Naive thymus-derived CD4-positive, alpha-beta T cell (primary cell): ENCODE data around the gene TMEM219. TPM values are rescaled to one million over a fixed set of nuclear protein-coding genes. Genes with fewer than 3 reads are reported as not detected.

Source experiments
- ATAC-seq: fragments of 150-1000 bp; cut with Tn5 transposase; 2 replicates; pipeline ENCODE4 v1.10.0; 2021; ENCODE audit warnings: mild to moderate bottlenecking, moderate library complexity
- CTCF ChIA-PET: fragments of 350-600 bp; sonication (Branson Sonifier 250); formaldehyde crosslinking; loops from one replicate; lab custom pipeline; 2021; ENCODE audit warnings: antibody characterized with exemption; lab: Charles Lee
- POLR2A ChIA-PET: fragments of 350-600 bp; sonication (Branson Sonifier 250); formaldehyde crosslinking; loops from one replicate; lab custom pipeline; 2021; ENCODE audit warnings: antibody characterized with exemption, inconsistent platforms; lab: Charles Lee
- DNase-seq, 9 donors: peaks; one replicate each; pipeline versions ENCODE4 v3.0.0 to v3.0.0-alpha.2; 2020 to 2022; ENCODE audit warnings: mixed read lengths in 1 of 9
- H3K27ac ChIP-seq: one replicate; pipeline ENCODE4 v1.7.0; 2013; ENCODE audit warnings: mild to moderate bottlenecking, low read depth, low read length, moderate library complexity
- H3K27me3 ChIP-seq, 2 donors: one replicate each; pipeline ENCODE4 v1.7.0; 2013; ENCODE audit warnings: low read length in 2 of 2, mild to moderate bottlenecking in 2 of 2, moderate library complexity in 2 of 2; ENCODE audit not compliant: control insufficient read depth in 2 of 2, insufficient read depth in 2 of 2
- H3K36me3 ChIP-seq, 3 experiments: 1 replicate in 2 of 3; 2 replicates in 1 of 3; pipeline ENCODE4 v1.7.0; 2013; ENCODE audit warnings: low read length in 3 of 3, mild to moderate bottlenecking in 3 of 3, moderate library complexity in 1 of 3; ENCODE audit not compliant: insufficient read depth in 3 of 3, control insufficient read depth in 2 of 3
- H3K4me1 ChIP-seq, 2 donors: one replicate each; pipeline ENCODE4 v1.7.0; 2013; ENCODE audit warnings: low read length in 2 of 2, mild to moderate bottlenecking in 2 of 2, moderate library complexity in 1 of 2; ENCODE audit not compliant: control insufficient read depth in 2 of 2, insufficient read depth in 2 of 2
- H3K4me3 ChIP-seq: 2 replicates; pipeline ENCODE4 v1.7.0; 2013; ENCODE audit warnings: mild to moderate bottlenecking, low read length
- H3K9me3 ChIP-seq, 3 experiments: 1 replicate in 2 of 3; 2 replicates in 1 of 3; pipeline ENCODE4 v1.7.0; 2013; ENCODE audit warnings: low read length in 3 of 3; ENCODE audit not compliant: control insufficient read depth in 2 of 3
- H3K27ac Mint-ChIP-seq, 9 donors: one replicate each; pipeline ENCODE4 v1.8.0; 2020 to 2022; ENCODE audit warnings: mixed read lengths in 9 of 9, mild to moderate bottlenecking in 8 of 9, moderate library complexity in 5 of 9, inconsistent platforms in 2 of 9
- H3K27me3 Mint-ChIP-seq, 5 donors: one replicate each; pipeline ENCODE4 v1.8.0; 2021 to 2022; ENCODE audit warnings: mixed read lengths in 5 of 5, mild to moderate bottlenecking in 1 of 5
- H3K36me3 Mint-ChIP-seq, 5 donors: one replicate each; pipeline ENCODE4 v1.8.0; 2020 to 2022; ENCODE audit warnings: mixed read lengths in 5 of 5, mild to moderate bottlenecking in 3 of 5, inconsistent platforms in 1 of 5
- H3K4me1 Mint-ChIP-seq, 7 donors: one replicate each; pipeline ENCODE4 v1.8.0; 2020 to 2022; ENCODE audit warnings: mixed read lengths in 7 of 7, mild to moderate bottlenecking in 3 of 7, inconsistent platforms in 1 of 7
- H3K4me3 Mint-ChIP-seq, 10 donors: one replicate each; pipeline ENCODE4 v1.8.0; 2020 to 2022; ENCODE audit warnings: mild to moderate bottlenecking in 10 of 10, mixed read lengths in 10 of 10, moderate library complexity in 6 of 10, inconsistent platforms in 2 of 10
- H3K9me3 Mint-ChIP-seq, 11 donors: one replicate each; pipeline ENCODE4 v1.8.0; 2020 to 2022; ENCODE audit warnings: mixed read lengths in 11 of 11, mild to moderate bottlenecking in 4 of 11, inconsistent platforms in 1 of 11, moderate library complexity in 1 of 11
- intact Hi-C, 2 donors: fragments of 100-400 bp; cut with micrococcal nuclease; formaldehyde crosslinking; loops; one replicate each; pipeline ENCODE4 v1.15.1; 2023
- polyA plus RNA-seq, 2 donors: library from polyadenylated mRNA; unstranded; fragments of 300-500 nt; fragmentation: Illumina TruSeq; gene quantifications; one replicate each; pipeline ENCODE4 v1.2.3, GENCODE V29; 2021
- total RNA-seq, 6 experiments: library from RNA in 5 of 6; stranded (reverse) in 5 of 6; gene quantifications; 1 replicate in 5 of 6; 2 replicates in 1 of 6; pipeline ENCODE4 v1.2.3 and lab custom pipeline; 2021 to 2026

The TMEM219 gene
- total and polyA plus RNA-seq, 7 experiments from 2014 or later = 64.3 to 212 (median 85.1) TPM

DNA sequence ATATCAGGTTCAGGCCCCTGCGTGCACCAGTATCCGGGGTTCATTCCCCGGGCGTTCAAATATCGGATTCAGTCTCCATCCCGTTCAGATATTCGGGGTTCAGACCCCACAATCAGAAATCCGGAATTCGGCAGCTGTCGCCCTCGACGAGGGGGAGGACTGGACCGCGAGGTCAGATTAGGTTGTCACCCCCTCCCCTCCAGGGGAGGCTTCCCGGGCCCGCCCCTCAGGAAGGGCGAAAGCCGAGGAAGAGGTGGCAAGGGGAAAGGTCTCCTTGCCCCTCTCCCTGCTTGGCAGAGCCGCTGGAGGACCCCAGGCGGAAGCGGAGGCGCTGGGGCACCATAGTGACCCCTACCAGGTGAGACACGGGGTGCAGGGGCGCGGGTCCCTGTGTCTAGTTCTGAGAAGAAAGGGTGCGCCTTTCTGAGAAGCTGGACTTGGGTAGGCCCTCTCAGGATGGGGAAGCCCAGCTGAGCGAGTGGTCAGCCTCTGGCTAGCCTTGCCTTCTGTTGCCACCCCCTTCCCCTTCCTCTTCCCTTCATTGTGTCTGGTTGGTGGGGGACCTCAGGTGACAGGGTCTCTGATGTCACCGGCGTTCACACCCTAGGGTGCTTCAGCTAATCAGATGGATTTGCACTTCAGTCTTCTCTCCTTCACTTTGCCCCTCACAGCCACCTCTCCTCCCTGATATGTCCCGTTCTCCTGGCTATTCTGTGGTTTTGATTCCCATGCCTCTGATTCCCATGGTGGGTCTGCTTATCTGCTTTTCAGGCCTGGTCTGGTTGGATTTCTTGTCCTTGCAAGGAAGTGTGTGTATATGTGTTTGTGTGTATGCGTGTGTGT is 12.6 kb downstream of the TMEM219 start:
- Histone ChIP-seq H3K36me3 (peaks cover 0 to 27% (median 2%) of the 10 kb centered on the region in 3 experiments), H3K4me1 (peaks cover 20 to 23% of the 10 kb centered on the region in 2 donors), H3K4me3 (peak overlapping the region; percentile 98), H3K9me3 (no peaks in the 10 kb centered on the region), H3K27me3 (no peaks in the 10 kb centered on the region), H3K27ac (peak overlapping the region; percentile 78)
- ChIA-PET CTCF (interaction anchor here (1.8 kb wide), 1 partner anchor 19 kb away, joined by 4 read pairs; no protein-coding TSS in a partner anchor), POLR2A (interaction anchor here (0.8 to 6.4 kb wide), 11 partner anchors 8 to 184 kb away, joined by 3 to 79 read pairs (median 9); partner anchors contain the start of genes HIRIP3, INO80E, KCTD13 and KIF22)
- intact Hi-C loops = loop anchor here (5.0 to 10.0 kb wide), 2 partner anchors 167 to 430 kb away; partner anchors contain the start of genes MAZ (in 1 of the 2) and ZNF771 (in 1 of the 2)
- DNase-seq (peak in 3 of 9 donors; percentile 14 to 44 (median 27)), ATAC-seq (no peak)
- Mint-ChIP-seq H3K9me3 (peaks cover 0 to 2% (median 0%) of the 10 kb centered on the region in 11 donors), H3K27ac (peak overlapping the region; percentile 77 to 92 (median 86)), H3K4me1 (peaks cover 20 to 39% (median 37%) of the 10 kb centered on the region in 7 donors), H3K27me3 (no peaks in the 10 kb centered on the region), H3K36me3 (peaks cover 2 to 20% (median 8%) of the 10 kb centered on the region in 5 donors), H3K4me3 (peak overlapping the region; percentile 80 to 97 (median 94))

DNA sequence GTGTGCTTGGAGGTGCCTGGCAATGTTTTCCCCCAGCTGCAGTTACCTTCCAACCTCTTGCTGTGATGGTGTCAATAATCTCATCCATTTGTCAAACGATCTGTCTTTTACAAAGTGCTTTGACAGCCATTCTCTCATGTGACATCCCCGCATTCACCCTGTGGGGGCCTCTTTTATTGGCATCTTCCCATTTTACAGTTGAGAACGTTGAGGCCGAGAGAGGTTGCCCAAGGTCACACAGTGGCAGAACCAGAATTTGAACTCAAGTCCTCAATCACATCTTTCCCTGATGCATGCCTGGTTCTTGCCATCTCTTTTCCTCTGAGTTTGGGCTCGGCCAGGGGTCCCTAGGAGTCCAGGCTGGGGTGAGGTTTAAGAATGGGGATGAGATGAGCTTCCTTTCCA is 13.3 kb downstream of the TMEM219 start:
- H3K36me3 Mint-ChIP-seq = peaks cover 0 to 22% (median 10%) of the 10 kb centered on the region in 5 donors
- ChIA-PET POLR2A (interaction anchor here (0.6 to 6.4 kb wide), 6 partner anchors 13 to 167 kb away, joined by 3 to 79 read pairs (median 6); partner anchors contain the start of genes HIRIP3, INO80E, SEZ6L2 and TMEM219), CTCF (interaction anchor here (0.9 kb wide), 1 partner anchor 275 kb away, joined by 3 read pairs; no protein-coding TSS in a partner anchor)
- Histone ChIP-seq H3K27me3 (no peaks in the 10 kb centered on the region), H3K4me3 (peak overlapping the region; percentile 98), H3K4me1 (peaks cover 20 to 23% of the 10 kb centered on the region in 2 donors), H3K27ac (peak overlapping the region; percentile 78), H3K9me3 (no peaks in the 10 kb centered on the region), H3K36me3 (peaks cover 1 to 33% (median 8%) of the 10 kb centered on the region in 3 experiments)
- peaks cover 20 to 39% (median 37%) of the 10 kb centered on the region in 7 donors for H3K4me1 Mint-ChIP-seq
- peak overlapping the region; percentile 80 to 97 (median 94) for H3K4me3 Mint-ChIP-seq
- no peak for ATAC-seq
- intact Hi-C loops = loop anchor here in 1 of 2 donors (10.0 kb wide), 1 partner anchor 430 kb away; the partner anchor contains the start of gene ZNF771
- peak overlapping the region; percentile 76 to 91 (median 83) for H3K27ac Mint-ChIP-seq
- peaks cover 0 to 2% (median 0%) of the 10 kb centered on the region in 11 donors for H3K9me3 Mint-ChIP-seq
- no peaks in the 10 kb centered on the region for H3K27me3 Mint-ChIP-seq
- no peak for DNase-seq

DNA sequence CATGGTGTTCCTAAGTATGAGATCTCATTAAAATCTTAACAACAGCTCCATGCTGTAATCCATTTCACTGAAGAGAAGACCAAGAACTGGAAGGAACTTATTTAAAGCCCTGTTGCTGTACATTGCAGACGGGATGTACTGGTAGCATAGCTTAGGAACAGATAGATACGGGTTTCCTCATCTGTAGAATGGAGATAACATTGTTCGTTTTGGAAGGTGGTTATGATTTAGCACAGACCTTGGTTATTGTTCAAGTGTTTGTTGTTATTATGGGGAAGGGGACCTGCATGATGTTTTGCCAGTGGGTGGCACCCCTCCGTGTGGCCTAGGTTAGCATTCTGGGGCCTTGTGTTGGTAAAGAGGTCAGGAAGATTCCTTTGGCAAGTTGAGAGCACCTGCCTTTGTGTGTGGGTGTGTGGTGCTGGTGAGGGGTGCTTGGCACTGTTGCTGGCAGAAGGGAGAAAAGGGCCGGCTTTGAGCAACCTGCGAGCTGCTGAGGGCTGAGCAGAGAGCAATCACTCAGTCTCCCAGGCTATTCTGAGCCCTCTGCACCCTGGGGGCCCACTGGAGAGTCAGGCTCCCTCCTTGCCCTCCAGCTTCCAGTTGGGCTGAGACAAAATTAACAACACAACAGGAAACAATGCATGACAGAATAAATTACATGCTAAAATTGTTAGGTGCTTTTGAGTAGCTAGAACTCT is 14.1 kb downstream of the TMEM219 start:
- H3K36me3 Mint-ChIP-seq = peaks cover 0 to 27% (median 10%) of the 10 kb centered on the region in 5 donors
- ATAC-seq = no peak
- H3K36me3 ChIP-seq = peaks cover 8 to 38% (median 12%) of the 10 kb centered on the region in 3 experiments
- no peak for DNase-seq
- H3K27ac ChIP-seq = peak overlapping the region; percentile 78
- H3K4me3 ChIP-seq = no peak overlapping the region
- intact Hi-C loops = loop anchor here in 1 of 2 donors (10.0 kb wide), 1 partner anchor 429 kb away; the partner anchor contains the start of gene ZNF771
- CTCF ChIA-PET = interaction anchor here (0.9 to 1.0 kb wide), 2 partner anchors 169 to 276 kb away, joined by 3 read pairs; no protein-coding TSS in a partner anchor
- H3K4me1 Mint-ChIP-seq = peaks cover 23 to 39% (median 37%) of the 10 kb centered on the region in 7 donors
- H3K4me3 Mint-ChIP-seq = peak overlapping the region; percentile 80 to 97 (median 94)
- no peaks in the 10 kb centered on the region for H3K9me3 ChIP-seq
- peak overlapping the region; percentile 62 to 91 (median 82) for H3K27ac Mint-ChIP-seq
- H3K27me3 ChIP-seq = no peaks in the 10 kb centered on the region
- peaks cover 0 to 2% (median 0%) of the 10 kb centered on the region in 11 donors for H3K9me3 Mint-ChIP-seq
- peaks cover 20 to 23% of the 10 kb centered on the region in 2 donors for H3K4me1 ChIP-seq
- no peaks in the 10 kb centered on the region for H3K27me3 Mint-ChIP-seq
- POLR2A ChIA-PET = interaction anchor here (0.6 to 6.4 kb wide), 7 partner anchors 14 to 171 kb away, joined by 3 to 79 read pairs (median 3); partner anchors contain the start of genes HIRIP3, INO80E, SEZ6L2 and TMEM219

DNA sequence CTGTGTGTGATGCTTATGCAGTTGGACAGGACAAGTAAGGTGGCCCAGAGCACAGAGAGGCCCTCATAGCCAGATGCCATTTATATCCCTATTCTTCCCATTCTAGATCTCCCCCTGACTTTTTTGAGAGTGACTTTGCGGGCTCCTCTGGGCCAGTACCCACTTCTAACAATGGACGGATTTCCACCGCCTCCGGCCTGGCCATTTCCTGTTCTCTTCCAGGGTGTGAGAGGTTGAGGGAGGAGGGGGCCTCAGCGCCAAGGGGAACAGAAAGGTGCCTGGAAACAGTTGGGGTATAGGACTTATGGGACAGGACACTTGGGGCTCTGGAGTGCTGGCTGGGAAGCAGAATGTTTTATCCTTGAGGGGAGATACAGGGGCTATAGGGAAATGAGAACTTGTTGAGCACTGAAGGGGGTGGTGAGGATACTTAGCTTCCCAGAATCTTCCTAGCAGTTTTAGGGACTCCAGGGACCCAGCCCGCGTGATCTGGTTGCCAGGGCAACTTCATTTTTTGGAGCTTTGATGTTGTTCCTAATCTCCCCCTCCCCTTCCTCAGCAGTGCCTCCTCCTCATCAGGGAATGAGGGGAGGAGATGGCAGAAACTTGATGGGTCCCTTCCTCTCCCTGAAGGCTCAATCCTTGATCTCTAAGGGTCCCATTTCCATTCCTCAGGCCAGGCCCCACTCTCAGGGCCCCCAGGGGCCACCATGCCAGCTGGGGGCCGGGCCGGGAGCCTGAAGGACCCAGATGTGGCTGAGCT is 15.4 kb downstream of the TMEM219 start:
- no peaks in the 10 kb centered on the region for H3K27me3 Mint-ChIP-seq
- no peak overlapping the region for H3K4me3 Mint-ChIP-seq
- Histone ChIP-seq H3K36me3 (peaks cover 12 to 51% (median 14%) of the 10 kb centered on the region in 3 experiments), H3K27me3 (no peaks in the 10 kb centered on the region), H3K27ac (no peak overlapping the region), H3K4me1 (peaks cover 20 to 23% of the 10 kb centered on the region in 2 donors), H3K4me3 (no peak overlapping the region), H3K9me3 (no peaks in the 10 kb centered on the region)
- DNase-seq (no peak), ATAC-seq (no peak)
- H3K36me3 Mint-ChIP-seq = peaks cover 0 to 28% (median 10%) of the 10 kb centered on the region in 5 donors
- ChIA-PET CTCF (no interaction called here), POLR2A (interaction anchor here (6.4 kb wide), 1 partner anchor 15 kb away, joined by 79 read pairs; the partner anchor contains the start of gene TMEM219)
- H3K9me3 Mint-ChIP-seq = peaks cover 0 to 2% (median 0%) of the 10 kb centered on the region in 11 donors
- intact Hi-C loops = loop anchor here in 1 of 2 donors (10.0 kb wide), 1 partner anchor 428 kb away; the partner anchor contains the start of gene ZNF771
- H3K4me1 Mint-ChIP-seq = peaks cover 23 to 39% (median 37%) of the 10 kb centered on the region in 7 donors
- H3K27ac Mint-ChIP-seq = peak overlapping the region in 6 of 9 donors; percentile 52 to 86 (median 68)

DNA sequence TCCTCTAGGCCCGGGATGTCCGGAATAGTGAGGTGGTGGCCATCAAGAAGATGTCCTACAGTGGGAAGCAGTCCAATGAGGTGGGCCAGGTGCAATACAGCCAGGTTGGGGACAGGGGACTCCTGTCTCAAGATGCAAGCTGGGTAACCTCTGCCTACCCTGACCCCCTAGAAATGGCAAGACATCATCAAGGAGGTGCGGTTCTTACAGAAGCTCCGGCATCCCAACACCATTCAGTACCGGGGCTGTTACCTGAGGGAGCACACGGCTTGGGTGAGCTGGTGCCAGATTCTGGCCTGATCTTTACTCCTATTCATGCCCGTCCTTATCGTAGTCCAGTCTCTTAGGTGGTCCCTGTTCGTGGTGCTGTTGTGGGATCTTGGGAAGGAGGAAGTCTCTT is 16.2 kb downstream of the TMEM219 start:
- H3K36me3 ChIP-seq = peaks cover 12 to 60% (median 14%) of the 10 kb centered on the region in 3 experiments
- peak overlapping the region in 2 of 9 donors; percentile 8 to 49 for H3K27ac Mint-ChIP-seq
- intact Hi-C loops = loop anchor here in 1 of 2 donors (10.0 kb wide), 1 partner anchor 427 kb away; the partner anchor contains the start of gene ZNF771
- H3K4me3 ChIP-seq = no peak overlapping the region
- H3K9me3 Mint-ChIP-seq = peaks cover 0 to 2% (median 0%) of the 10 kb centered on the region in 11 donors
- H3K4me1 ChIP-seq = peaks cover 20 to 23% of the 10 kb centered on the region in 2 donors
- no peak overlapping the region for H3K27ac ChIP-seq
- H3K4me3 Mint-ChIP-seq = no peak overlapping the region
- H3K9me3 ChIP-seq = no peaks in the 10 kb centered on the region
- CTCF ChIA-PET = no interaction called here
- H3K4me1 Mint-ChIP-seq = peaks cover 21 to 34% (median 33%) of the 10 kb centered on the region in 7 donors
- ATAC-seq (no peak), DNase-seq (no peak)
- peaks cover 0 to 30% (median 10%) of the 10 kb centered on the region in 5 donors for H3K36me3 Mint-ChIP-seq
- no peaks in the 10 kb centered on the region for H3K27me3 Mint-ChIP-seq
- POLR2A ChIA-PET = interaction anchor here (0.5 to 1.2 kb wide), 2 partner anchors 17 to 24 kb away, joined by 4 to 5 read pairs; no protein-coding TSS in a partner anchor
- H3K27me3 ChIP-seq = no peaks in the 10 kb centered on the region
